HFF-Myc (cell line): Measurements from ENCODE around the gene CRPPA.
"Not testable (repeated sequence)": the region's sequence is repeated elsewhere in the genome, so short reads cannot be mapped to it uniquely, and the experiment has no call there.

ENCODE experiments used
- DNase-seq: peaks from one replicate; pipeline ENCODE4 v3.0.0-alpha.2; 2011; ENCODE audit warnings: low read depth; ENCODE audit errors: extremely low read depth
- H3K4me3 ChIP-seq: replicated peaks from 2 replicates; pipeline ENCODE4 v1.5.1; 2011; ENCODE audit warnings: low read depth, mild to moderate bottlenecking, control low read depth, low read length
- TF ChIP-seq, protein P1 (sequence below): IDR thresholded peaks from 2 replicates; pipeline ENCODE4 v1.5.1; 2012; ENCODE audit warnings: mild to moderate bottlenecking, low read depth, low read length, control low read depth; ENCODE audit errors: missing control alignments

Gene CRPPA

DNA sequence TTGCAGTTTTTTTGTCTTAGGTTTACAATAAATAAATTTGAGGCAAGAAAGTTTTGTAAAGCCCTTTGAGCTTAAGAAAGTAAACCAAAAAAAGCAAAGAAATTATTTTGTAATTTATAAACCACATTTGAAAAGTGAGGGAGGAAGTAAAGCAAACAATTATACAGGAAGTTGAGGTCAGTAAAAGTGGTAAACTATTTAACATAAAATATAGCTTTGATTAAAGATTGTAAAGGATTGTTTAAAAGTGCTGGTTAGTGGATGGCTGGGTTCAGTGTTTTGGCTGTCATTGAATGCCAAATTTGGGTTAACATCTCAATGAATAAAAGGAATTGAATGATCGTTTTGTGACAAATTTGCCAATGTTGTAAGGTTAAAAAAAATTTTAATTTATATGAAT is 34.3 kb upstream of the CRPPA start:
- no peak overlapping the region for H3K4me3 ChIP-seq
- DNase-seq, result no peak
- TF ChIP-seq, protein P1, sequence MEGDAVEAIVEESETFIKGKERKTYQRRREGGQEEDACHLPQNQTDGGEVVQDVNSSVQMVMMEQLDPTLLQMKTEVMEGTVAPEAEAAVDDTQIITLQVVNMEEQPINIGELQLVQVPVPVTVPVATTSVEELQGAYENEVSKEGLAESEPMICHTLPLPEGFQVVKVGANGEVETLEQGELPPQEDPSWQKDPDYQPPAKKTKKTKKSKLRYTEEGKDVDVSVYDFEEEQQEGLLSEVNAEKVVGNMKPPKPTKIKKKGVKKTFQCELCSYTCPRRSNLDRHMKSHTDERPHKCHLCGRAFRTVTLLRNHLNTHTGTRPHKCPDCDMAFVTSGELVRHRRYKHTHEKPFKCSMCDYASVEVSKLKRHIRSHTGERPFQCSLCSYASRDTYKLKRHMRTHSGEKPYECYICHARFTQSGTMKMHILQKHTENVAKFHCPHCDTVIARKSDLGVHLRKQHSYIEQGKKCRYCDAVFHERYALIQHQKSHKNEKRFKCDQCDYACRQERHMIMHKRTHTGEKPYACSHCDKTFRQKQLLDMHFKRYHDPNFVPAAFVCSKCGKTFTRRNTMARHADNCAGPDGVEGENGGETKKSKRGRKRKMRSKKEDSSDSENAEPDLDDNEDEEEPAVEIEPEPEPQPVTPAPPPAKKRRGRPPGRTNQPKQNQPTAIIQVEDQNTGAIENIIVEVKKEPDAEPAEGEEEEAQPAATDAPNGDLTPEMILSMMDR, result no peak

DNA sequence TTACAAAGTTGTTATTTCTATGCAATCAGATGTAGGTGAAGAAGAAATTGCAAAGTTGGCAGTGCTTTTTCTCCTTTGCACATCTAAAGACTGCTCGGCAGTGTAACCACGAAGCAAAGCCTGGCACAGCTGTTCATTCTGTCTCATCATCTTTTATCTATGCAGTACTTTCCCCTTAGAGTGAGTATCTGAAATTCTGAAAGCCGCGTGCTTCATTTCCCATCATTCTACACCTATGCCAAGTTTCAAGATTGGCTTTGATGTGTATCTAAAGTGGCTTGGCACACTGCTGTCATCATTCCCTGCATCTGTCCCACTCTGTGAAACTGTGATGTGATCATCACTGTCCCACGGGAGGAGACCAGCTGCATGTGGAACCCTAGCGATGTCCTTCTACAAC is 29.0 kb upstream of the CRPPA start:
- TF ChIP-seq, protein P1, result no peak

DNA sequence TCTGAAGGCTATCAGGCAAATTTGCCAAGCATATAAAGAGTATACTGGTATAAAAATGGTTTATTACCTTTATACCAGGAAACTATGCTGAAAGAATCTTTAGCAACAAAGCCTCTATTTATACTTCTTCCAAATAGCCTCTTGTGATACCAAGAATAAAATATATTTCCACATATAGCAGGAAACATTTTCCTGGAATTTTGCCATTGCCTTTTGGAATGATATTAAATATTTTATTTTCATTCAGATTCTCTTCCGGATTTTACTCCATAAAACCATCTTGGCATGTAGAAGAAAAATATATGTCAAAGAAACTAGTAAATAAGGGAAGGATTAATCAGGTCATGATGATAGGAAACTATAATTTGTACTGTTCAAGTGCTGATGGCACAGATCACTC is 26.5 kb upstream of the CRPPA start:
- no peak overlapping the region for H3K4me3 ChIP-seq
- DNase-seq, result no peak
- TF ChIP-seq, protein P1, result no peak

More for the DNA sequence above, 29.0 kb upstream of the CRPPA start:
- no peak overlapping the region for H3K4me3 ChIP-seq
- DNase-seq, result no peak

DNA sequence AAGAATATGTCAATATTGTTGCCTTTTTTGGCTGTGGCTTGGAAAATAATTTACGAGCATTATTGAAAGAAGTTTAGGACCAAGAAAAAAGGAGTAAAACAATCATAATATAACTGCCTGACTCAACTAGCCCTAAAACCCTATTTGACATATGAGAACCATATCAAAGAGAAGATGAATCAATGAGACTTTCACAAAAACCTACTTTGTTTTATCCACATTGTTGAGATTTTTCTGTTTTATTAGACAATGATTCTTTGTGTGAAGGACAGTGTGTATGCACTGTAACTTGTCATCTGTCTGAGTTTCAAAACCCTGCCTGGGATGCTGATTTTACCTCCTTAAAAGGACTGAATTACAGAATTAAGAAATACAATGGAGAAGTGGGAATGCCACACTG is 25.2 kb upstream of the CRPPA start:
- TF ChIP-seq, protein P1, result no peak
- DNase-seq, result no peak
- H3K4me3 ChIP-seq, result no peak overlapping the region

DNA sequence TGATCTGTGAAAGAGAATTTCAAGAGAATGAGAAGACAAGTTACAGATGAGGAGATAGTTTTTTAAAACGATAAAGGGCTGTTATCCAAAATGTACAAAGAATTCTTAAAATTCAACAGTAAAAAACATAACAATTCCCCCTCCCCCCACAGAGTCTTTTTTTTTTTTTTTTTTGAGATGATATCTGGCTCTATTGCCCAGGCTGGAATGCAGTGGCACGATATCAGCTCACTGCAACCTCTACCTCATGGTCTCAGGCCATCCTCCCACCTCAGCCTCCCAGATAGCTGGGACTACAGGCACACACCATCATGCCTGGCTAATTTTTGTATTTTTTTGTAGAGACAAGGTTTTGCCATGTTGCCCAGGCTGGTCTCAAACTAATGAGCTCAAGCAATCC is 22.5 kb upstream of the CRPPA start:
- H3K4me3 ChIP-seq, DNase-seq: not testable (repeated sequence)

DNA sequence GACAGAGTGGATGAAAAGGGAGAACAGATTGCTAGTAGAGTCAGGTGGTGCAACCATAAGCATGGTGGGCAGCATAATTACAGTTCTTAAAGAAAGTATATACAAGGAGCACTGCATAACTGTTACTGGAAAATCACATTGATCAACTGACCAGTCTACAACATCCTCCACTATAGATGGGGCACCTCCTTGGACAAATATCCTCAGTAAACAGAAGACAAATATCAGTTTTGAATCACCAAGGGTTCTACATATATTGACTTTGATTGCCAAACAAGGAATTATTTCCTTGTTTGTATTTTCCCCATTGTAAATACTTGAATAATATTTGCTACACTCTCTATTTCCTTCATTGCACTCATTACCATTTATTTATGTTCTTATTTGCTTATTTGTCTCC is 17.6 kb upstream of the CRPPA start:
- no peak for DNase-seq
- TF ChIP-seq, protein P1, result no peak
- no peak overlapping the region for H3K4me3 ChIP-seq

DNA sequence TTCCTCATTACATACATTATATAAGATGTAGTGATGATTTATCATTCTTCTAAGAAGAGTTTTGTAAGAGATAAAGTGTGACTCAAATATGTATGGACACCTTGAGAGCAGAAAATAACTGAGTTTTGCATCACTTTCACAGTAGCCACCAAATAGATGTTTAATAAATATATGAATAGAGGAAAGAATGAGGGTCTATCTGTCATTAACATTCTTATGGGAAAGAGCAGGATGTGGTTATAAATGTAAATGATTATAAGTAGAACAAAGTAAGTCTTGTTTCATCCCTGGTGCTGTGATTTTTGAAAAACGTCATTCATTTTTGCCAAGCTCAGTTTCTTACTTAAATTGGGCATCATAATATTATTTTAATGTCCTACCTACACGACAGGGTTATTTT is 15.0 kb upstream of the CRPPA start:
- DNase-seq, result no peak
- no peak overlapping the region for H3K4me3 ChIP-seq
- TF ChIP-seq, protein P1, result no peak
